Measurements from ENCODE around the gene LDB2.
"Not testable (repeated sequence)": the region's sequence is repeated elsewhere in the genome, so short reads cannot be mapped to it uniquely, and the experiment has no call there.

LDB2 gene

DNA sequence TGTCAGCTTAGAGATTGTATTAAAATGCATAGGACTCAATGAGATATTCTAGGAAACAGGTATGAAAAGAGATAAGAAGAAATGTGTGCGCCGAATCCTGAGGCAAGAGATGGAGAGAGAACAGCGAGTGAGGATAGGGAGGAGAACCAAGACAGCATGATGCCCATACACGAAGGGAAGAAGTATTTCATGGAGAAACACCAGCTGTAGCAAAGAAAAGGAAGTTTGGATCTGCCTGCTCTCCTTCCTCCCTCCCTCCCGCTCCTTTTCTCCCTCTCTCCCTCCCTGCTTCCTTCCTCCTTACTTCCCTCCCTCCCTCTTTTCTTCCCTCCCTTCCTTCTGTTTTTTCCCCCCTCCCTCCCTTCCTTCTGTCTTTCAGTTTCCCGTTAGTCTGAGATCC, 353.6 kb downstream of the LDB2 start:
- no peak for DNase-seq (ENCODE audit: low read depth in 3 of 3)

DNA sequence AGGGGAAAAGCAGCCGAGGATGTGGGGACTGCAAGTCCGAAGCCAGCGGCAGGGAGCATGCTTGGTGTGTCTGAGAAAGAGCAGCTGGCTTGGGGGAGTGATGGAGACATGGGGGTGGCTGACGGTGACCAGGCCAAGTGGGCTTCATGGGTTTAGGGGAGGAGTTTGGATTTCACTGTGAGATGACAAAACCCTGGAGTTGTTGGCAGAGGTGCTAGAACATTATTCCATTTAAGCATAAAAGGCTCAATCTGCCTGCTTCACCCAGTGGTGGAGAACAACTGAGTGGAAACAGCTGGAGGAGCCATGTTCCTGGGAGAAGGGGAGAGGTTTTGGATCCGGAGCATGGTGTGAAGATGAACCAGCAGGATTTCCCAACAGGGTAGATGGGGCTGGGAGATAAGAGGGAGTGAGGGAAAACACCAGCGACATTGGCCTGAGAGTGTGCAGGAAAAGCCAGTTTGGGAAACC, 354.2 kb downstream of the LDB2 start:
- DNase-seq (ENCODE audit: low read depth in 3 of 3): no peak

DNA sequence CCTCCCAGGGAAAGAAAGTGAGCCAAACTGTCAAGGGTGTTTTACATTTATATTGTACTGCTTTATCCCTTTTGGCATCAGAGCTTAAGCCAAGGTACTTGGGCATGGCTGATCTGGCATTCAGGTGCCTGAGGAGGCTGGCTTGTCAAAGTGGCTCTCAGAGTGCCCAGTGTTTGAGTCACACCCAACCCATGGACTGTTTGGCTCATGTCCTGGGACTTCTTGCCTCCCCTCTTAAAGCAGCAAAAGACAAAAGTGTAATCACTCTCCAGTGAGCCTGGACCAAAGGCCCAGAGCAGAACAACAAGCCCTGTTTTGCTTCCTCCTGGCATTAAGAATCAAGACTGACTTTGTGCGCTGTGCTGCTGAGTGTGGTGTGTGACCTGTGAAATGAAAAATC, 360.5 kb downstream of the LDB2 start:
- no peak for DNase-seq (ENCODE audit: low read depth in 3 of 3)

DNA sequence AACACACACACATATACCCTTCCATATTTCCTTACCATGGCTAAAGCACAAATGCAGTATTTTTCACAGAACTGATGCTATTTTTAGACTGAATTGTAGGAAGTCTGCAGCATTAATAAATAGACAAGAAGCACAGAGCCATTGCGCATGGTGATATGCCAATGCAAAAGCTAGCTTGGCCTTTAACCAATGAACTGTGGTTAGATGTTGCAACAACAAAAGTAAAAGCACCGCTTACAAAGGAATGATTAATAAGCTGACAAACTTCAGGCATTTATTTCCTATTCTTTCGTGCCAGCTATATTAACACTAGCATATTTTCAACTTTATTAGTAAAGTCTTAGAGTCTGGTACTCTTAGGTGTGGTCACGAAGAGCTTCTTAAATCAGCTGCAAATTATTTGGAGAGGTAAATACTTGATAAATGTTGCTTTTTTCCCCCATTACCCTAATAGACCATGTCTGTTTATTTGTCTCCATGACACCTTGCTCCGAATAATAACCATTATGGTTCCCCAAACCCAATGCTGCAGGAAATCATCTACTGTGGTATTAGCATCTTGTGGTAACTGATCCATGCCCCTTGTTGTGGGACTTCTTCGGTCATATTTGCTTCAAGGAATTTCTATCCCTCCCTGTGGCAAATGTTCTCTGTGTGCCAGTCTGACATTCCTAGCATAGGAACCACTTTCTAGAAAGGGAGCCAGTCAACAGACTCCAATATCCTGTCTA, 366.0 kb downstream of the LDB2 start:
- no peak for DNase-seq (ENCODE audit: low read depth in 3 of 3)

- DNase-seq (ENCODE audit: low read depth in 3 of 3): no peak
Observed at GRCh38 chr4:16530688-16531635, 367.5 kb downstream of the LDB2 start.

- DNase-seq (ENCODE audit: low read depth in 3 of 3): no peak
Observed at GRCh38 chr4:16524911-16525554, 373.4 kb downstream of the LDB2 start.

DNA sequence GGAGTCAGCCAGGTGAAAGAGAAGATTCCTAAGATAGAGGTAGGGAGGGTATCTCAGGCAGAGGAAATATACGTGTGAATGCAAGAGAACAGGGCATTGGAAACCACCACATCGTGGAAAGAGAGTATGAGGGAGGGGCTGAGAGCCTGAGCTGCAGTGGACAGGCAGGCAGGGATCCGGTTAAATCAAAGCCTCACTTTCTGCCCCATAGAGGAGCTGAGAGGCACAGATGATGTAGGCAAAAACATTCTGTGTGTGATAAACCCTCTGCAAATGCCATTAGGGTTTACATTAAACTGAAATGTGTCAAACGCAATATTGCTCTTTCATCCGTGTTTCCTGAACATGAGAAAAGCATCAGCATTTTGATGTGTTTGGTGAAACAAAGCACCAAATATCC, 374.0 kb downstream of the LDB2 start:
- DNase-seq (ENCODE audit: low read depth in 3 of 3): no peak

GRCh38 chr4:16523526-16523925, 374.9 kb downstream of the LDB2 start:
- DNase-seq (ENCODE audit: low read depth in 3 of 3): not testable (repeated sequence)

DNA sequence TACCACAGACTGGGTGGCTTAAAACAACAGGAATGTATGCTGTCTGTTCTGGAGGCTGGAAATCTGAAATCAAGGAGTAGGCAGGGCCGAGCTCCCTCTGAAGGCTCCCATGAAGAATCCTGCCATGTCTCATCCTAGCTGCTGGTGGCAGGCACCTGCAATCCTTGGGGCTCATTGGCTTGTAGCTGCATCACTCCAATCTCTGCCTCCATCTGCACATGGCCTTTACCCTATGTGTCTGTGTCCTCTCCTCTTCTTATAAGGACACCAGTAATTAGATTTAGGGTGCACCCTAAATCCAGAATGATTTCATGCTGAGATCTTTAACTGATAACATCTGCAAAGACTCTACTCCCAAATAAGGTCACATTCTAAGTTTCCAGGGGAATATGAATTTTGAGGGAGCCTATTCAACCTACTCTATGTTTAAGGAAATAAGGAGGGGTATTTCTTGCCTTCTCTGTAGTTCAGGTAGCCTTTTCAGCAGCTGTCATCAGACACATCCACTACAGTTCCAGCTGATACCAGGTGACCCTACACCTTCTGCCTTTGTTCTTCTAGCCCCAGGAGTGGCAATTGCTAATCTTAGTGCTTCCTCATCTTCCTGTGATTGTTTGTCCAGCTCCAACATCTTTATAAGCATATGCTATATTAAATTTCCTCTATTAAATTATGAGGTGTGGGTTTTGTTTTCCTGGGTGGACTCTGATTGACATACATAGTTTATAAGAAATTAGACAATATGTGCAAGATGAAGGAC, 377.1 kb downstream of the LDB2 start:
- no peak for DNase-seq (ENCODE audit: low read depth in 3 of 3)

GRCh38 chr4:16516796-16517439, 381.5 kb downstream of the LDB2 start:
- DNase-seq (ENCODE audit: low read depth in 3 of 3): no peak

GRCh38 chr4:16513876-16514275, 384.6 kb downstream of the LDB2 start:
- DNase-seq (ENCODE audit: low read depth in 3 of 3): no peak

GRCh38 chr4:16508968-16509367, 389.5 kb downstream of the LDB2 start:
- no peak for DNase-seq (ENCODE audit: low read depth in 3 of 3)

- no peak for DNase-seq (ENCODE audit: low read depth in 3 of 3)
Observed at GRCh38 chr4:16505726-16506125, 392.7 kb downstream of the LDB2 start.

GRCh38 chr4:16505267-16505666, 393.2 kb downstream of the LDB2 start:
- no peak for DNase-seq (ENCODE audit: low read depth in 3 of 3)

- no peak for DNase-seq (ENCODE audit: low read depth in 3 of 3)
Observed at GRCh38 chr4:16503421-16504100, 394.9 kb downstream of the LDB2 start.

- no peak for DNase-seq (ENCODE audit: low read depth in 3 of 3)
Observed at GRCh38 chr4:16498978-16499377, 399.5 kb downstream of the LDB2 start.

GRCh38 chr4:16496501-16496900, 401.9 kb downstream of the LDB2 start:
- no peak for DNase-seq (ENCODE audit: low read depth in 3 of 3)

- no peak for DNase-seq (ENCODE audit: low read depth in 3 of 3)
Observed at GRCh38 chr4:16492872-16493271, 405.6 kb downstream of the LDB2 start.

GRCh38 chr4:16489226-16489625, 409.2 kb downstream of the LDB2 start:
- DNase-seq (ENCODE audit: low read depth in 3 of 3): no peak

DNA sequence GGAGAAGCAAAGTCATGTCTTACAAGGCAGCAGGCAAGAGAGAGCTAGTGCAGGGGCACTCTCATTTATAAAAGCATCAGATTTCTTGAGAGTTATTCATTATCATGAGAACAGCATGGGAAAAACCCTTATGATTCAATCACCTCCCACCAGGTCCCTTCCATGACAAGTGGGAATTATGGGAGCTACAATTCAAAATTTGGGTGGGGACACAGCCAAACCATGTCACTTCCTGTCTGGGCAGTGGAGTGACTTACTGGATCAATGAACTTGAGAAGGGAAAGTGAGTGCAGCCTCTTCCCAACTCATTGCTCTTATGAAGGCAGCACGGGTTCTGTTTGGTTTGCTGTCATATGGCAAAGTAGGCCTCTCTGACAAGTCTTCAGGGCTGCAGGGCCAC, 410.4 kb downstream of the LDB2 start:
- no peak for DNase-seq (ENCODE audit: low read depth in 3 of 3)

DNA sequence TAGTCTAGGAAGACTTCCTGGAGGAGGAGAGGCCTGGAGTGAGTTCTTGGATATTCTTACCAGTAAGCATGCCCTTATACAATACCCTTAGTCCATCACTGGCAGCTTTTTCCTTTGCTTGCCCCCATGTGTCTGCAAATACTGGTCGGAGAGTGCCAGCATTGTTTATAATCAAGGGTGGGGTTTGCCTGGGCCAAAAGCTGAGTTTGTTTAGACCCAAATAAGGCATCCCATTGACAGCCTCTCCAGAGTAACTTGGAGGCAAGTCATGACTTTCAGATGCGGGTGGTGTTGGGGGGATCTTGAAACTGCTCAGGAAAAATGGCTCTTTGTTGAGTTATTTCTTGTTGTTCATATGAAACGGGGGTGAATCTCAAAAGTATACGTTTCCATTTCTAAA, 413.7 kb downstream of the LDB2 start:
- DNase-seq (ENCODE audit: low read depth in 3 of 3): no peak
